Activated T-helper 17 cell treated with anti-CD3 and anti-CD28 coated beads, Interleukin-2, amount 50 U/mL, for 72 hours (primary cell): ENCODE measurements around the gene KRTAP10-1. TPM values are rescaled to one million over a fixed set of nuclear protein-coding genes. Genes with fewer than 3 reads are reported as not detected.
"Not testable (repeated sequence)": the region's sequence is repeated elsewhere in the genome, so short reads cannot be mapped to it uniquely, and the experiment has no call there.

Experiments used
- ATAC-seq: fragments of 150-1000 bp; cut with Tn5 transposase; replicated peaks from 2 replicates; pipeline ENCODE4 v1.10.0; 2021; ENCODE audit warnings: mild to moderate bottlenecking, moderate library complexity
- H3K27ac Mint-ChIP-seq: one replicate; pipeline ENCODE4 v1.8.0; 2022; ENCODE audit warnings: mixed read lengths
- H3K27me3 Mint-ChIP-seq: one replicate; pipeline ENCODE4 v1.8.0; 2022; ENCODE audit warnings: mixed read lengths
- H3K36me3 Mint-ChIP-seq: one replicate; pipeline ENCODE4 v1.8.0; 2022; ENCODE audit warnings: low read depth, mild to moderate bottlenecking, mixed read lengths
- H3K4me1 Mint-ChIP-seq: one replicate; pipeline ENCODE4 v1.8.0; 2022; ENCODE audit warnings: mixed read lengths
- H3K4me3 Mint-ChIP-seq: one replicate; pipeline ENCODE4 v1.8.0; 2022; ENCODE audit warnings: mild to moderate bottlenecking, mixed read lengths
- H3K9me3 Mint-ChIP-seq: one replicate; pipeline ENCODE4 v1.8.0; 2022; ENCODE audit warnings: mixed read lengths
- total RNA-seq, 2 donors: library from RNA; stranded (reverse); gene quantifications; one replicate each; pipeline ENCODE4 v1.2.3, GENCODE V29; 2022

The KRTAP10-1 gene
- total RNA-seq, 2 donors from 2014 or later = not detected

- Mint-ChIP-seq H3K36me3 (no peaks in the 10 kb centered on the region), H3K27me3 (peaks cover 4% of the 10 kb centered on the region), H3K4me3 (no peak within 1 kb of the TSS), H3K9me3 (peaks cover 5% of the 10 kb centered on the region), H3K27ac (no peak within 1 kb of the TSS), H3K4me1 (no peaks in the 10 kb centered on the region)
- no peak for ATAC-seq
Measured at GRCh38 chr21:44558695-44559094, 18.7 kb upstream of the KRTAP10-1 start, which contains the start of gene KRTAP10-3. Gene KRTAP10-3, minus strand, starts transcription at chr21:44558795. Its CDS starts 80 bp downstream, at chr21:44558715.

- H3K27me3 Mint-ChIP-seq, H3K27ac Mint-ChIP-seq, H3K36me3 Mint-ChIP-seq, H3K9me3 Mint-ChIP-seq, ATAC-seq, H3K4me1 Mint-ChIP-seq, H3K4me3 Mint-ChIP-seq: not testable (repeated sequence)
Measured at GRCh38 chr21:44558329-44558675, 18.3 kb upstream of the KRTAP10-1 start.

GRCh38 chr21:44557491-44558328 is 17.7 kb upstream of the KRTAP10-1 start:
- no peaks in the 10 kb centered on the region for H3K36me3 Mint-ChIP-seq
- H3K27ac Mint-ChIP-seq = no peak overlapping the region
- H3K4me3 Mint-ChIP-seq = no peak overlapping the region
- peaks cover 10% of the 10 kb centered on the region for H3K9me3 Mint-ChIP-seq
- no peaks in the 10 kb centered on the region for H3K4me1 Mint-ChIP-seq
- ATAC-seq = no peak
- peaks cover 4% of the 10 kb centered on the region for H3K27me3 Mint-ChIP-seq

- no peaks in the 10 kb centered on the region for H3K36me3 Mint-ChIP-seq
- peaks cover 10% of the 10 kb centered on the region for H3K9me3 Mint-ChIP-seq
- no peak for ATAC-seq
- no peak overlapping the region for H3K4me3 Mint-ChIP-seq
- no peak overlapping the region for H3K27ac Mint-ChIP-seq
- H3K27me3 Mint-ChIP-seq = peaks cover 4% of the 10 kb centered on the region
- no peaks in the 10 kb centered on the region for H3K4me1 Mint-ChIP-seq
Measured at GRCh38 chr21:44556879-44557278, 16.9 kb upstream of the KRTAP10-1 start.

- ATAC-seq = no peak
- H3K36me3 Mint-ChIP-seq = no peaks in the 10 kb centered on the region
- no peaks in the 10 kb centered on the region for H3K4me1 Mint-ChIP-seq
- H3K4me3 Mint-ChIP-seq = no peak overlapping the region
- no peak overlapping the region for H3K27ac Mint-ChIP-seq
- H3K9me3 Mint-ChIP-seq = peaks cover 4% of the 10 kb centered on the region
- peaks cover 4% of the 10 kb centered on the region for H3K27me3 Mint-ChIP-seq
Measured at GRCh38 chr21:44555200-44555875, 15.3 kb upstream of the KRTAP10-1 start.

- Mint-ChIP-seq H3K4me1 (peaks cover 3% of the 10 kb centered on the region), H3K27me3 (peaks cover 4% of the 10 kb centered on the region), H3K36me3 (no peaks in the 10 kb centered on the region), H3K27ac (no peak overlapping the region), H3K4me3 (no peak overlapping the region), H3K9me3 (peaks cover 6% of the 10 kb centered on the region)
- ATAC-seq = no peak
Measured at GRCh38 chr21:44552681-44553080, 12.7 kb upstream of the KRTAP10-1 start.

- H3K9me3 Mint-ChIP-seq = peaks cover 12% of the 10 kb centered on the region
- H3K4me3 Mint-ChIP-seq = no peak overlapping the region
- ATAC-seq = no peak
- peaks cover 8% of the 10 kb centered on the region for H3K4me1 Mint-ChIP-seq
- H3K36me3 Mint-ChIP-seq = no peaks in the 10 kb centered on the region
- no peak overlapping the region for H3K27ac Mint-ChIP-seq
- peaks cover 4% of the 10 kb centered on the region for H3K27me3 Mint-ChIP-seq
Measured at GRCh38 chr21:44552136-44552535, 12.1 kb upstream of the KRTAP10-1 start.

GRCh38 chr21:44551340-44551961 is 11.5 kb upstream of the KRTAP10-1 start, which contains the start of gene KRTAP10-2:
Gene KRTAP10-2, minus strand, starts transcription at chr21:44551505. Its CDS starts 47 bp downstream, at chr21:44551458.
- no peak within 1 kb of the TSS for H3K4me3 Mint-ChIP-seq
- peaks cover 4% of the 10 kb centered on the region for H3K27me3 Mint-ChIP-seq
- peaks cover 18% of the 10 kb centered on the region for H3K9me3 Mint-ChIP-seq
- H3K27ac Mint-ChIP-seq = no peak within 1 kb of the TSS
- H3K36me3 Mint-ChIP-seq = no peaks in the 10 kb centered on the region
- no peak for ATAC-seq
- H3K4me1 Mint-ChIP-seq = peaks cover 12% of the 10 kb centered on the region

- Mint-ChIP-seq H3K4me3 (no peak overlapping the region), H3K27ac (no peak overlapping the region), H3K9me3 (peaks cover 18% of the 10 kb centered on the region), H3K27me3 (peaks cover 4% of the 10 kb centered on the region), H3K36me3 (no peaks in the 10 kb centered on the region), H3K4me1 (peaks cover 12% of the 10 kb centered on the region)
- no peak for ATAC-seq
Measured at GRCh38 chr21:44550807-44551206, 10.8 kb upstream of the KRTAP10-1 start.

GRCh38 chr21:44550285-44550684 is 10.3 kb upstream of the KRTAP10-1 start:
- not testable (repeated sequence) for ATAC-seq, H3K27ac Mint-ChIP-seq, H3K36me3 Mint-ChIP-seq, H3K4me3 Mint-ChIP-seq, H3K27me3 Mint-ChIP-seq
- Mint-ChIP-seq H3K9me3 (peaks cover 18% of the 10 kb centered on the region), H3K4me1 (peaks cover 12% of the 10 kb centered on the region)

GRCh38 chr21:44549525-44550211 is 9.7 kb upstream of the KRTAP10-1 start:
- Mint-ChIP-seq H3K4me3 (no peak overlapping the region), H3K27ac (no peak overlapping the region), H3K27me3 (no peaks in the 10 kb centered on the region), H3K9me3 (peaks cover 18% of the 10 kb centered on the region), H3K4me1 (peaks cover 12% of the 10 kb centered on the region), H3K36me3 (no peaks in the 10 kb centered on the region)
- ATAC-seq = no peak

- Mint-ChIP-seq H3K27ac (no peak overlapping the region), H3K9me3 (peaks cover 18% of the 10 kb centered on the region), H3K4me3 (no peak overlapping the region), H3K27me3 (no peaks in the 10 kb centered on the region), H3K36me3 (no peaks in the 10 kb centered on the region), H3K4me1 (peaks cover 12% of the 10 kb centered on the region)
- ATAC-seq = no peak
Measured at GRCh38 chr21:44548922-44549321, 8.9 kb upstream of the KRTAP10-1 start.

- Mint-ChIP-seq H3K9me3 (peaks cover 18% of the 10 kb centered on the region), H3K4me3 (peak overlapping the region; percentile 76), H3K27ac (peak overlapping the region; percentile 98), H3K27me3 (no peaks in the 10 kb centered on the region), H3K4me1 (peaks cover 12% of the 10 kb centered on the region), H3K36me3 (no peaks in the 10 kb centered on the region)
- no peak for ATAC-seq
Measured at GRCh38 chr21:44548381-44548780, 8.4 kb upstream of the KRTAP10-1 start.

GRCh38 chr21:44547656-44548331 is 7.8 kb upstream of the KRTAP10-1 start:
- Mint-ChIP-seq H3K4me3 (peak overlapping the region; percentile 76), H3K9me3 (peaks cover 13% of the 10 kb centered on the region), H3K27ac (peak overlapping the region; percentile 98), H3K36me3 (no peaks in the 10 kb centered on the region), H3K27me3 (no peaks in the 10 kb centered on the region), H3K4me1 (peaks cover 12% of the 10 kb centered on the region)
- ATAC-seq = peak; percentile 47
